ENCODE data around the gene SERINC1.

- TF ChIP-seq POLR2AphosphoS5 (IDR thresholded peaks at IDR 0.05; ENCODE audit: low read depth, low read length) (no peak), REST (IDR thresholded peaks at IDR 0.05; ENCODE audit: insufficient read depth in 1 of 2, low read depth in 2 of 2, low read length in 2 of 2) (no peak)
Observed at GRCh38 chr6:122400462-122401089, 71.0 kb downstream of the SERINC1 start.
